SK-N-SH (cell line): Measurements from ENCODE around the gene TSPAN6. TPM values are rescaled to one million over a fixed set of nuclear protein-coding genes. Genes with fewer than 3 reads are reported as not detected.

Source experiments
- CTCF ChIA-PET: fragments of 300-600, 350-600 bp; formaldehyde crosslinking; extraction: SDS; loops from one replicate; lab custom pipeline; 2021; lab: Yijun Ruan, JAX
- POLR2A ChIA-PET: fragments of 350-600 bp; sonication (Branson Sonifier 250); formaldehyde crosslinking; extraction: SDS; loops from one replicate; lab custom pipeline; 2020; ENCODE audit warnings: antibody characterized with exemption, inconsistent platforms; lab: Yijun Ruan, JAX
- DNase-seq: peaks from one replicate; pipeline ENCODE4 v3.0.0; 2012
- H2AFZ ChIP-seq: fragments of 200-600 bp; sonication (generic); 2 replicates; pipeline ENCODE4 v1.8.1; 2016; ENCODE audit warnings: antibody characterized with exemption, mild to moderate bottlenecking, low read depth
- H3F3A ChIP-seq: fragments of 200-600 bp; sonication (generic); replicated peaks from 2 replicates; pipeline ENCODE3; 2016; ENCODE audit warnings: antibody characterized with exemption, mild to moderate bottlenecking; ENCODE audit not compliant: insufficient read depth
- H3K27ac ChIP-seq, 2 experiments: fragments of 200-500 bp in 1 of 2; fragments of 200-600 bp in 1 of 2; sonication (Bioruptor generic) in 1 of 2; sonication (generic), shearing (Covaris generic) in 1 of 2; 2 replicates each; pipeline versions ENCODE4 v1.5.1 to v1.6.1; 2014 to 2016; ENCODE audit warnings: low read depth in 2 of 2, inconsistent platforms in 1 of 2, low read length in 1 of 2, mild to moderate bottlenecking in 1 of 2, mixed read lengths in 1 of 2
- H3K27me3 ChIP-seq: fragments of 200-600 bp; sonication (generic), shearing (Covaris generic); 2 replicates; pipeline ENCODE4 v1.6.1; 2016; ENCODE audit warnings: mixed run types; ENCODE audit not compliant: insufficient read depth
- H3K36me3 ChIP-seq, 2 experiments: fragments of 200-500 bp in 1 of 2; fragments of 200-600 bp in 1 of 2; sonication (Bioruptor generic) in 1 of 2; sonication (generic) in 1 of 2; replicated peaks in 1 of 2; 2 replicates each; pipeline versions ENCODE3 to v1.5.1; 2014 to 2016; ENCODE audit warnings: low read length in 1 of 2, mild to moderate bottlenecking in 1 of 2; ENCODE audit not compliant: insufficient read depth in 2 of 2, control insufficient read depth in 1 of 2
- H3K4me1 ChIP-seq, 2 experiments: fragments of 200-500 bp in 1 of 2; fragments of 200-600 bp in 1 of 2; sonication (Bioruptor generic) in 1 of 2; sonication (generic), shearing (Covaris generic) in 1 of 2; 2 replicates each; pipeline versions ENCODE4 v1.5.1 to v1.6.1; 2014 to 2016; ENCODE audit warnings: low read depth in 1 of 2, low read length in 1 of 2, mixed run types in 1 of 2; ENCODE audit not compliant: insufficient read depth in 2 of 2, control insufficient read depth in 1 of 2
- H3K4me2 ChIP-seq: fragments of 200-600 bp; sonication (generic), shearing (Covaris generic); 2 replicates; pipeline ENCODE4 v1.6.1; 2017; ENCODE audit warnings: mixed run types
- H3K4me3 ChIP-seq, 2 experiments: fragments of 200-500 bp in 1 of 2; fragments of 200-600 bp in 1 of 2; sonication (Bioruptor generic) in 1 of 2; sonication (generic), shearing (Covaris generic) in 1 of 2; 2 replicates each; pipeline versions ENCODE4 v1.5.1 to v1.8.1; 2014 to 2016; ENCODE audit warnings: low read depth in 2 of 2, inconsistent platforms in 1 of 2, low read length in 1 of 2, mild to moderate bottlenecking in 1 of 2, mixed read lengths in 1 of 2, moderate library complexity in 1 of 2
- H3K79me2 ChIP-seq: fragments of 200-600 bp; sonication (generic); 2 replicates; pipeline ENCODE4 v1.8.1; 2017; ENCODE audit warnings: mild to moderate bottlenecking; ENCODE audit not compliant: insufficient read depth
- H3K9ac ChIP-seq: fragments of 200-600 bp; sonication (generic); 2 replicates; pipeline ENCODE4 v1.6.1; 2017; ENCODE audit warnings: mixed run types
- H3K9me2 ChIP-seq: fragments of 200-600 bp; sonication (generic); 2 replicates; pipeline ENCODE4 v1.6.1; 2017; ENCODE audit warnings: mixed run types
- H3K9me3 ChIP-seq: fragments of 200-600 bp; sonication (generic); 2 replicates; pipeline ENCODE4 v1.6.1; 2017; ENCODE audit warnings: mixed run types, mild to moderate bottlenecking, moderate library complexity
- H4K20me1 ChIP-seq: fragments of 200-600 bp; sonication (generic); 2 replicates; pipeline ENCODE4 v1.6.1; 2017; ENCODE audit warnings: mild to moderate bottlenecking, mixed run types; ENCODE audit not compliant: insufficient read depth
- GATA2 ChIP-seq: sonication (generic); formaldehyde crosslinking; IDR thresholded peaks from 2 replicates; pipeline ENCODE4 v1.5.0; 2020; ENCODE audit warnings: mild to moderate bottlenecking, missing genetic modification reagents
- MXI1 ChIP-seq: IDR thresholded peaks from 2 replicates; pipeline ENCODE4 v1.6.1; 2012; ENCODE audit warnings: mild to moderate bottlenecking, low read depth, low read length, improper control_type of control experiment
- NFIC ChIP-seq: IDR thresholded peaks from 2 replicates; pipeline ENCODE4 v1.4.0; 2012; ENCODE audit warnings: borderline replicate concordance
- NRF1 ChIP-seq: IDR thresholded peaks from 2 replicates; pipeline ENCODE4 v1.6.1; 2012; ENCODE audit warnings: low read depth, mild to moderate bottlenecking, low read length
- POLR2AphosphoS5 ChIP-seq: IDR thresholded peaks from 2 replicates; pipeline ENCODE4 v1.6.1; 2012; ENCODE audit warnings: low read depth, low read length
- RAD21 ChIP-seq: IDR thresholded peaks from 2 replicates; pipeline ENCODE4 v1.6.1; 2012; ENCODE audit warnings: mild to moderate bottlenecking, low read length
- RFX5 ChIP-seq: IDR thresholded peaks from 2 replicates; pipeline ENCODE4 v1.6.1; 2012; ENCODE audit warnings: mild to moderate bottlenecking, improper control_type of control experiment, low read length
- RXRA ChIP-seq: IDR thresholded peaks from 2 replicates; pipeline ENCODE4 v1.4.0; 2012; ENCODE audit warnings: low read depth, mild to moderate bottlenecking, borderline replicate concordance
- TAF1 ChIP-seq: IDR thresholded peaks from 2 replicates; pipeline ENCODE4 v1.6.1; 2012; ENCODE audit warnings: low read depth, mild to moderate bottlenecking, low read length, moderate library complexity, borderline replicate concordance
- TEAD4 ChIP-seq: IDR thresholded peaks from 2 replicates; pipeline ENCODE4 v1.4.0; 2012; ENCODE audit warnings: mild to moderate bottlenecking, borderline replicate concordance; ENCODE audit not compliant: insufficient read depth
- YY1 ChIP-seq: IDR thresholded peaks from 2 replicates; pipeline ENCODE4 v1.4.0; 2012; ENCODE audit warnings: low read depth, mild to moderate bottlenecking
- ZBTB33 ChIP-seq: IDR thresholded peaks from 2 replicates; pipeline ENCODE4 v1.4.0; 2012; ENCODE audit warnings: low read depth, borderline replicate concordance
- WGBS: methylation state at CpG from one replicate; pipeline ENCODE4 v1.1.6; 2017; ENCODE audit warnings: low lambda C conversion rate; 5-methylcytosine and 5-hydroxymethylcytosine counted together
- polyA plus RNA-seq, 3 experiments: library from polyadenylated mRNA; depleted of rRNA; stranded (reverse); fragments of >200 nt; gene quantifications; 2 replicates each; pipeline ENCODE4 v1.2.3, GENCODE V29; 2012
- TF ChIP-seq, protein P1 (sequence below): fragments of 200-600 bp; sonication (generic); IDR thresholded peaks from 2 replicates; pipeline ENCODE4 v1.6.1; 2017; ENCODE audit warnings: antibody characterized with exemption, mild to moderate bottlenecking, moderate library complexity

TSPAN6 gene
- polyA plus RNA-seq, 1 of the 3 experiments (the other 2 are of a cell fraction) = 20.9 TPM

- Histone ChIP-seq H3K79me2 (no peaks in the 10 kb centered on the region), H3K9me3 (no peaks in the 10 kb centered on the region), H3K4me1 (no peaks in the 10 kb centered on the region)
- no peak for DNase-seq
- POLR2A ChIA-PET = no interaction called here
- TF ChIP-seq NRF1 = no peak
- TF ChIP-seq, protein P1, sequence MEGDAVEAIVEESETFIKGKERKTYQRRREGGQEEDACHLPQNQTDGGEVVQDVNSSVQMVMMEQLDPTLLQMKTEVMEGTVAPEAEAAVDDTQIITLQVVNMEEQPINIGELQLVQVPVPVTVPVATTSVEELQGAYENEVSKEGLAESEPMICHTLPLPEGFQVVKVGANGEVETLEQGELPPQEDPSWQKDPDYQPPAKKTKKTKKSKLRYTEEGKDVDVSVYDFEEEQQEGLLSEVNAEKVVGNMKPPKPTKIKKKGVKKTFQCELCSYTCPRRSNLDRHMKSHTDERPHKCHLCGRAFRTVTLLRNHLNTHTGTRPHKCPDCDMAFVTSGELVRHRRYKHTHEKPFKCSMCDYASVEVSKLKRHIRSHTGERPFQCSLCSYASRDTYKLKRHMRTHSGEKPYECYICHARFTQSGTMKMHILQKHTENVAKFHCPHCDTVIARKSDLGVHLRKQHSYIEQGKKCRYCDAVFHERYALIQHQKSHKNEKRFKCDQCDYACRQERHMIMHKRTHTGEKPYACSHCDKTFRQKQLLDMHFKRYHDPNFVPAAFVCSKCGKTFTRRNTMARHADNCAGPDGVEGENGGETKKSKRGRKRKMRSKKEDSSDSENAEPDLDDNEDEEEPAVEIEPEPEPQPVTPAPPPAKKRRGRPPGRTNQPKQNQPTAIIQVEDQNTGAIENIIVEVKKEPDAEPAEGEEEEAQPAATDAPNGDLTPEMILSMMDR = no peak
- no peak for TF ChIP-seq NFIC
- TF ChIP-seq MXI1 = no peak
- no peak for TF ChIP-seq TAF1
- TF ChIP-seq TEAD4 = no peak
- TF ChIP-seq POLR2AphosphoS5 = no peak
- no peak for TF ChIP-seq GATA2 (CRISPR knock-in tag)
- TF ChIP-seq RAD21 = no peak
- no peak for TF ChIP-seq ZBTB33
- TF ChIP-seq, all 33 proteins: peak for 0
- Histone ChIP-seq H3K4me2 (no peak overlapping the region), H3K4me3 (no peak overlapping the region), H3K27me3 (peaks cover 10% of the 10 kb centered on the region; the same call in 1 of the 2 replicates), H3K9ac (no peak overlapping the region), H3K27ac (no peak overlapping the region), H2AFZ (no peak overlapping the region), H3K9me2 (no peaks in the 10 kb centered on the region), H3K36me3 (no peaks in the 10 kb centered on the region), H3F3A (no peaks in the 10 kb centered on the region), H4K20me1 (no peaks in the 10 kb centered on the region)
- CTCF ChIA-PET = no interaction called here
- 1% methylated on average over 5 of the region's 5 CpGs for WGBS
Measured at GRCh38 chrX:100591256-100592051, 45.2 kb downstream of the TSPAN6 start.

DNA sequence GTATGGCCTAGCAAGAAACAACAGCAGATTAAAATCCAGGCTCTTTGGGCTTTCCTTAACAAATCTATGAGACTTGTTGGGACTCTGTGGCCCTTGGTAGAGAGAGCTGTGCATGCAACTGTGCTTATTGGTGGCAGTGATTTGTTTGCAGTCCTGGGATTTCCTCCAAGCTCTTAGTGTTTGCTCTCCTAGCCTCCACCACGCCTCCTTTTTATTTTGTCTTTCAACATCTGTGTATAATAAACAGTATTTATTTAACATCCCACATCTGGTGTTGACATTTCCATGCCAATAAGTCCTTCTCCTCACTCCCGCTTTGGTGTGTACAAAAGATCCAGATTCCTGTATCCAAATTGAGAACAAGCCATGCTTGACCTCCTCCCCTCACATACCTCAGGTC is 48.7 kb downstream of the TSPAN6 start:
- 0% methylated on average over 2 of the region's 2 CpGs for WGBS
- Histone ChIP-seq H3K4me2 (no peak overlapping the region), H3K4me1 (no peaks in the 10 kb centered on the region), H3K4me3 (no peak overlapping the region), H3K9me3 (no peaks in the 10 kb centered on the region), H4K20me1 (no peaks in the 10 kb centered on the region), H3K36me3 (no peaks in the 10 kb centered on the region), H2AFZ (no peak overlapping the region), H3K27me3 (peaks cover 17% of the 10 kb centered on the region; the same call in 1 of the 2 replicates), H3K27ac (no peak overlapping the region), H3K9ac (no peak overlapping the region), H3K9me2 (no peaks in the 10 kb centered on the region), H3F3A (no peaks in the 10 kb centered on the region), H3K79me2 (no peaks in the 10 kb centered on the region)
- ChIA-PET POLR2A (no interaction called here), CTCF (no interaction called here)
- no peak for DNase-seq
- TF ChIP-seq YY1 (no peak), RFX5 (no peak), RXRA (no peak)
